Tibial nerve (tissue), 4 donors: ENCODE results near the gene IMPACT. TPM values are rescaled to one million over a fixed set of nuclear protein-coding genes. Genes with fewer than 3 reads are reported as not detected.

ENCODE experiments used
- DNase-seq, 2 donors: peaks; one replicate each; pipeline ENCODE4 v3.0.0-alpha.2; 2019; ENCODE audit warnings: low spot score in 2 of 2
- H3K27ac ChIP-seq, 4 donors: fragments of 200-600 bp; sonication (generic) in 3 of 4; one replicate each; pipeline ENCODE4 v1.5.1; 2017 to 2019; ENCODE audit warnings: mild to moderate bottlenecking in 1 of 4
- H3K27me3 ChIP-seq, 2 donors: fragments of 200-600 bp; sonication (generic) in 1 of 2; one replicate each; pipeline versions ENCODE4 v1.5.1 to v1.6.0; 2017 to 2019
- H3K36me3 ChIP-seq, 3 donors: fragments of 200-600 bp; sonication (generic); one replicate each; pipeline ENCODE4 v1.5.1; 2018 to 2019
- H3K4me1 ChIP-seq, 4 donors: fragments of 200-600 bp; sonication (generic) in 3 of 4; one replicate each; pipeline ENCODE4 v1.5.1; 2017 to 2019
- H3K4me3 ChIP-seq, 4 donors: fragments of 200-600 bp; sonication (generic) in 3 of 4; one replicate each; pipeline ENCODE4 v1.5.1; 2017 to 2019; ENCODE audit warnings: mild to moderate bottlenecking in 1 of 4, moderate library complexity in 1 of 4
- H3K9me3 ChIP-seq, 4 donors: fragments of 200-600 bp; sonication (generic) in 3 of 4; one replicate each; pipeline ENCODE4 v1.5.1; 2017 to 2019
- CTCF ChIP-seq, 5 experiments: fragments of 200-600 bp in 3 of 5; fragments of 450-650 bp in 2 of 5; sonication (generic) in 3 of 5; IDR thresholded peaks; one replicate each; pipeline ENCODE4 v1.5.1; 2016 to 2019; ENCODE audit warnings: antibody characterized with exemption in 5 of 5, mild to moderate bottlenecking in 3 of 5, moderate library complexity in 2 of 5
- EP300 ChIP-seq, 2 donors: sonication (generic); formaldehyde crosslinking; IDR thresholded peaks; one replicate each; pipeline ENCODE4 v1.6.1; 2017; ENCODE audit warnings: antibody characterized with exemption in 2 of 2, mild to moderate bottlenecking in 1 of 2
- POLR2A ChIP-seq, 2 donors: fragments of 450-650 bp; IDR thresholded peaks; one replicate each; pipeline ENCODE4 v1.6.1; 2017; ENCODE audit warnings: antibody characterized with exemption in 2 of 2, mild to moderate bottlenecking in 2 of 2, moderate library complexity in 2 of 2
- WGBS, 2 donors: methylation state at CpG; one replicate each; pipeline ENCODE4 v1.1.5; 2018; 5-methylcytosine and 5-hydroxymethylcytosine counted together
- total RNA-seq, 4 donors: library from RNA; depleted of rRNA; stranded (reverse); fragments of >200 nt; gene quantifications; one replicate each; pipeline ENCODE4 v1.1.0, GENCODE V29; 2016

The IMPACT gene
- total RNA-seq, 4 donors from 2014 or later = 18.6 to 30.2 (median 21.7) TPM

DNA sequence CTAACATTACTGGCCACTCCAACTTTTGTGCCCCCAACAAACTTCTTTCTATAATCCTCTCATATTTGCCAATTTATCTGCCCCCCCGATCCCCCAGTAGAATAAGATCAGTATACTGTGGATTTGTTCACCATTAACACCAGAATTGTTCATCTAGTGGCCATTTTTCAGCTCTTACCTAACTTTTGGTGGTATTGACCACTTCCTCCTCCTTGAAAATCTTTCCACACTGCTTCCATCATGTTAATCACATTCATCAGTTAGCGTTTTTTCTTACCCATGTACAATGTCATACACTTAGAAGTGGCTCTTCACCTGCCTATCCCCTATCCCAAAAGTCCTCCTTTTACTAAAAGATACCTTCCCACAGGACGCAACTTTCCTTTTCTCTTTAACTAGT is 6.1 kb downstream of the IMPACT start:
- Histone ChIP-seq H3K27ac (no peak overlapping the region), H3K4me1 (peaks cover 0 to 8% (median 2%) of the 10 kb centered on the region in 4 donors), H3K36me3 (peaks cover 0 to 64% (median 0%) of the 10 kb centered on the region in 3 donors), H3K4me3 (no peak overlapping the region), H3K9me3 (no peaks in the 10 kb centered on the region), H3K27me3 (no peaks in the 10 kb centered on the region)
- 95 to 98% methylated on average over 3 of the region's 3 CpGs for WGBS, 2 donors
- DNase-seq = no peak
- no peak for TF ChIP-seq CTCF (IDR thresholded peaks at IDR 0.05)
- TF ChIP-seq POLR2A (IDR thresholded peaks at IDR 0.05) = no peak

DNA sequence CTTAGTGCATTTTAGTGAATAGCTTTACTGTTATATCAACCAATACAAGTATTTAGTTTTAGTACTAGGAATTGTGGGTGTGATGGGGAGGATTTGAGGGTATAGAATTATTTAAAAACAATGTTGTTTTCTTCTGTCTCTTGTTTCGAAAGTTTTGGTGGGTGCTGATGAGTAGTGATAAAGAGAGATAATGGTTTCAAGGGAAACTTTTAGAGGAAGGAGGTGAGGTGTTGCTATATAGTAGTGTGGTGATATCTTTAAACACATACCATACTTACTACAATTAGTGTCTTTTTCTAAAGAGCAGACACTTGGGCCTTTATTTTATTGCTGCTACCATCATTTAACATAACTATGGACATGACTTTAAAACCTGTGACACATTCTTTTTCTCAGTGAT is 10.5 kb downstream of the IMPACT start:
- TF ChIP-seq POLR2A (IDR thresholded peaks at IDR 0.05) (no peak), CTCF (IDR thresholded peaks at IDR 0.05) (no peak), EP300 (IDR thresholded peaks at IDR 0.05) (no peak)
- Histone ChIP-seq H3K4me1 (no peaks in the 10 kb centered on the region), H3K27me3 (no peaks in the 10 kb centered on the region), H3K9me3 (no peaks in the 10 kb centered on the region), H3K36me3 (peaks cover 0 to 86% (median 0%) of the 10 kb centered on the region in 3 donors), H3K27ac (no peak overlapping the region), H3K4me3 (no peak overlapping the region)
- no peak for DNase-seq
- 88 to 98% methylated on average over 1 of the region's 1 CpG for whole genome bisulfite sequencing, 2 donors

GRCh38 chr18:24443870-24444269 is 17.4 kb downstream of the IMPACT start:
- Histone ChIP-seq H3K27me3 (no peaks in the 10 kb centered on the region), H3K4me3 (no peak overlapping the region), H3K36me3 (peaks cover 0 to 96% (median 0%) of the 10 kb centered on the region in 3 donors), H3K9me3 (no peaks in the 10 kb centered on the region), H3K27ac (no peak overlapping the region), H3K4me1 (no peaks in the 10 kb centered on the region)
- DNase-seq = no peak
- TF ChIP-seq CTCF (IDR thresholded peaks at IDR 0.05) (no peak), POLR2A (IDR thresholded peaks at IDR 0.05) (no peak), EP300 (IDR thresholded peaks at IDR 0.05) (no peak)
- WGBS, 2 donors = 75 to 76% methylated on average over 2 of the region's 2 CpGs

- Histone ChIP-seq H3K4me1 (no peaks in the 10 kb centered on the region), H3K9me3 (no peaks in the 10 kb centered on the region), H3K27me3 (no peaks in the 10 kb centered on the region), H3K27ac (no peak overlapping the region), H3K36me3 (peaks cover 0 to 96% (median 0%) of the 10 kb centered on the region in 3 donors), H3K4me3 (no peak overlapping the region)
- no peak for DNase-seq
- WGBS, 2 donors = 90 to 93% methylated on average over 1 of the region's 1 CpG
- no peak for TF ChIP-seq EP300 (IDR thresholded peaks at IDR 0.05)
- TF ChIP-seq POLR2A (IDR thresholded peaks at IDR 0.05) = no peak
- TF ChIP-seq CTCF (IDR thresholded peaks at IDR 0.05) = no peak
These were observed 20.0 kb downstream of the IMPACT start for GRCh38 chr18:24446453-24446852.

GRCh38 chr18:24446953-24447538 is 20.6 kb downstream of the IMPACT start:
- H3K36me3 ChIP-seq = peaks cover 0 to 94% (median 0%) of the 10 kb centered on the region in 3 donors
- 84 to 94% methylated on average over 1 of the region's 1 CpG for WGBS, 2 donors
- no peak for DNase-seq
- no peaks in the 10 kb centered on the region for H3K27me3 ChIP-seq
- H3K4me3 ChIP-seq = no peak overlapping the region
- no peak overlapping the region for H3K27ac ChIP-seq
- H3K9me3 ChIP-seq = no peaks in the 10 kb centered on the region
- TF ChIP-seq EP300 (IDR thresholded peaks at IDR 0.05) (no peak), POLR2A (IDR thresholded peaks at IDR 0.05) (no peak), CTCF (IDR thresholded peaks at IDR 0.05) (no peak)
- no peaks in the 10 kb centered on the region for H3K4me1 ChIP-seq
